Neural progenitor cell (in vitro differentiated cells): ENCODE data around the gene S100B. TPM values are rescaled to one million over a fixed set of nuclear protein-coding genes. Genes with fewer than 3 reads are reported as not detected.

Source experiments
- DNase-seq: peaks from one replicate; pipeline ENCODE4 v3.0.0-alpha.2; 2016; ENCODE audit warnings: low spot score
- H2AFZ ChIP-seq: fragments of 200-600 bp; sonication (generic); replicated peaks from 2 replicates; pipeline ENCODE4 v1.6.1; 2016; ENCODE audit warnings: antibody characterized with exemption
- H3F3A ChIP-seq: fragments of 200-600 bp; sonication (generic); 2 replicates; pipeline ENCODE4 v1.6.1; 2016; ENCODE audit warnings: antibody characterized with exemption, low read depth
- H3K27ac ChIP-seq: fragments of 200-600 bp; sonication (generic); 2 replicates; pipeline ENCODE4 v1.5.1; 2016; ENCODE audit warnings: mild to moderate bottlenecking
- H3K27me3 ChIP-seq: fragments of 200-600 bp; sonication (generic); 2 replicates; pipeline ENCODE4 v1.6.1; 2016; ENCODE audit warnings: mild to moderate bottlenecking, moderate library complexity
- H3K36me3 ChIP-seq: fragments of 200-600 bp; sonication (generic); 2 replicates; pipeline ENCODE4 v1.5.1; 2016
- H3K4me1 ChIP-seq: fragments of 200-600 bp; sonication (generic); 2 replicates; pipeline ENCODE4 v1.6.1; 2016; ENCODE audit warnings: mixed run types
- H3K4me2 ChIP-seq: fragments of 200-600 bp; sonication (generic); 2 replicates; pipeline ENCODE4 v1.6.1; 2016
- H3K4me3 ChIP-seq: fragments of 200-600 bp; sonication (generic); 2 replicates; pipeline ENCODE4 v1.5.1; 2016
- H3K79me2 ChIP-seq: fragments of 200-600 bp; sonication (generic); 2 replicates; pipeline ENCODE4 v1.6.1; 2016; ENCODE audit warnings: low read depth
- H3K9ac ChIP-seq: fragments of 200-600 bp; sonication (generic); 2 replicates; pipeline ENCODE4 v1.6.1; 2016
- H3K9me3 ChIP-seq: fragments of 200-600 bp; sonication (generic); 2 replicates; pipeline ENCODE4 v1.5.1; 2016; ENCODE audit warnings: low read depth
- H4K20me1 ChIP-seq: fragments of 200-600 bp; sonication (generic); 2 replicates; pipeline ENCODE4 v1.6.1; 2016; ENCODE audit warnings: low read depth
- H3K27ac Mint-ChIP-seq: 3 replicates; pipeline ENCODE4 v1.8.0; 2021; ENCODE audit warnings: mixed read lengths
- H3K27me3 Mint-ChIP-seq: 2 replicates; pipeline ENCODE4 v1.8.0; 2022; ENCODE audit warnings: low read depth, mild to moderate bottlenecking, inconsistent platforms, moderate library complexity, mixed read lengths; ENCODE audit not compliant: insufficient read depth
- H3K36me3 Mint-ChIP-seq: 3 replicates; pipeline ENCODE4 v1.8.0; 2021; ENCODE audit warnings: mixed read lengths
- H3K4me1 Mint-ChIP-seq: 3 replicates; pipeline ENCODE4 v1.8.0; 2021; ENCODE audit warnings: mixed read lengths
- H3K4me3 Mint-ChIP-seq: 3 replicates; pipeline ENCODE4 v1.8.0; 2021; ENCODE audit warnings: mild to moderate bottlenecking, moderate library complexity, mixed read lengths
- H3K9me3 Mint-ChIP-seq: 3 replicates; pipeline ENCODE4 v1.8.0; 2020; ENCODE audit warnings: mixed read lengths
- CTCF ChIP-seq: fragments of 200-600 bp; sonication (generic); IDR thresholded peaks from 2 replicates; pipeline ENCODE4 v1.5.1; 2017; ENCODE audit warnings: antibody characterized with exemption, mild to moderate bottlenecking
- EZH2 ChIP-seq: fragments of 200-600 bp; sonication (generic); IDR thresholded peaks from 2 replicates; pipeline ENCODE4 v1.6.1; 2017; ENCODE audit warnings: antibody characterized with exemption, mild to moderate bottlenecking, moderate library complexity
- EZH2phosphoT487 ChIP-seq: fragments of 200-600 bp; sonication (generic); IDR thresholded peaks from 2 replicates; pipeline ENCODE4 v1.6.1; 2017; ENCODE audit warnings: antibody characterized with exemption
- total RNA-seq: library from RNA; depleted of rRNA; stranded (reverse); fragments of >200 nt; gene quantifications from 2 replicates; pipeline ENCODE4 v1.2.3, GENCODE V29; 2015; ENCODE audit warnings: low replicate concordance

S100B gene
- total RNA-seq, 1 donor from 2014 or later = 0.60 TPM

GRCh38 chr21:46618738-46619379, 14.0 kb upstream of the S100B start:
- Histone ChIP-seq H3K79me2 (no peaks in the 10 kb centered on the region), H3K9me3 (no peaks in the 10 kb centered on the region), H3K4me1 (peaks cover 23% of the 10 kb centered on the region), H3K27ac (no peak overlapping the region), H3K4me3 (no peak overlapping the region), H3K36me3 (no peaks in the 10 kb centered on the region), H3K27me3 (no peaks in the 10 kb centered on the region), H4K20me1 (no peaks in the 10 kb centered on the region), H3K4me2 (no peak overlapping the region), H2AFZ (no peak overlapping the region), H3F3A (peaks cover 24% of the 10 kb centered on the region), H3K9ac (no peak overlapping the region)
- Mint-ChIP-seq H3K27ac (no peak overlapping the region), H3K27me3 (peaks cover 10% of the 10 kb centered on the region), H3K9me3 (peaks cover 40% of the 10 kb centered on the region), H3K36me3 (peaks cover 4% of the 10 kb centered on the region), H3K4me1 (peaks cover 37% of the 10 kb centered on the region), H3K4me3 (no peak overlapping the region)
- DNase-seq = no peak
- TF ChIP-seq EZH2 (no peak), EZH2phosphoT487 (no peak), CTCF (no peak)

- no peak for TF ChIP-seq EZH2phosphoT487
- DNase-seq = no peak
- H3K36me3 Mint-ChIP-seq = peaks cover 6% of the 10 kb centered on the region
- peaks cover 13% of the 10 kb centered on the region for H3F3A ChIP-seq
- H3K9ac ChIP-seq = no peak overlapping the region
- H4K20me1 ChIP-seq = no peaks in the 10 kb centered on the region
- no peak overlapping the region for H3K27ac ChIP-seq
- no peak overlapping the region for H2AFZ ChIP-seq
- no peak overlapping the region for H3K4me3 Mint-ChIP-seq
- H3K4me3 ChIP-seq = no peak overlapping the region
- no peaks in the 10 kb centered on the region for H3K79me2 ChIP-seq
- no peak overlapping the region for H3K4me2 ChIP-seq
- peaks cover 29% of the 10 kb centered on the region for H3K4me1 Mint-ChIP-seq
- H3K27ac Mint-ChIP-seq = no peak overlapping the region
- H3K9me3 ChIP-seq = no peaks in the 10 kb centered on the region
- H3K36me3 ChIP-seq = no peaks in the 10 kb centered on the region
- H3K27me3 ChIP-seq = no peaks in the 10 kb centered on the region
- H3K4me1 ChIP-seq = peaks cover 14% of the 10 kb centered on the region
- peaks cover 8% of the 10 kb centered on the region for H3K27me3 Mint-ChIP-seq
- H3K9me3 Mint-ChIP-seq = peaks cover 44% of the 10 kb centered on the region
These were observed 12.6 kb upstream of the S100B start for GRCh38 chr21:46617267-46618051.

- H3K79me2 ChIP-seq = no peaks in the 10 kb centered on the region
- H3K4me3 ChIP-seq = no peak overlapping the region
- Mint-ChIP-seq H3K27me3 (peaks cover 8% of the 10 kb centered on the region), H3K27ac (no peak overlapping the region), H3K9me3 (peaks cover 47% of the 10 kb centered on the region), H3K4me3 (no peak overlapping the region), H3K4me1 (peaks cover 21% of the 10 kb centered on the region), H3K36me3 (peaks cover 6% of the 10 kb centered on the region)
- H3K4me2 ChIP-seq = no peak overlapping the region
- no peaks in the 10 kb centered on the region for H4K20me1 ChIP-seq
- DNase-seq = no peak
- H3K9me3 ChIP-seq = no peaks in the 10 kb centered on the region
- no peak overlapping the region for H2AFZ ChIP-seq
- H3K36me3 ChIP-seq = no peaks in the 10 kb centered on the region
- H3K4me1 ChIP-seq = peaks cover 6% of the 10 kb centered on the region
- H3K9ac ChIP-seq = no peak overlapping the region
- no peaks in the 10 kb centered on the region for H3K27me3 ChIP-seq
- H3F3A ChIP-seq = peaks cover 5% of the 10 kb centered on the region
- H3K27ac ChIP-seq = no peak overlapping the region
- no peak for TF ChIP-seq EZH2
- TF ChIP-seq EZH2phosphoT487 = no peak
- TF ChIP-seq CTCF = no peak
These were observed 11.8 kb upstream of the S100B start for GRCh38 chr21:46616656-46617055.

GRCh38 chr21:46616050-46616449, 11.2 kb upstream of the S100B start:
- Histone ChIP-seq H2AFZ (no peak overlapping the region), H3K27ac (no peak overlapping the region), H3K4me2 (no peak overlapping the region), H3K9me3 (no peaks in the 10 kb centered on the region), H3K4me1 (no peaks in the 10 kb centered on the region), H3K4me3 (no peak overlapping the region), H3F3A (no peaks in the 10 kb centered on the region), H3K79me2 (no peaks in the 10 kb centered on the region), H3K27me3 (no peaks in the 10 kb centered on the region), H3K9ac (no peak overlapping the region), H3K36me3 (no peaks in the 10 kb centered on the region), H4K20me1 (no peaks in the 10 kb centered on the region)
- Mint-ChIP-seq H3K36me3 (peaks cover 6% of the 10 kb centered on the region), H3K27ac (no peak overlapping the region), H3K9me3 (peaks cover 48% of the 10 kb centered on the region), H3K4me3 (no peak overlapping the region), H3K27me3 (peaks cover 5% of the 10 kb centered on the region), H3K4me1 (peaks cover 15% of the 10 kb centered on the region)
- no peak for DNase-seq
- no peak for TF ChIP-seq EZH2
- TF ChIP-seq CTCF = no peak
- no peak for TF ChIP-seq EZH2phosphoT487
